D721Med (cell line): ENCODE measurements around the gene ARHGAP6.

Experiments used
- DNase-seq: peaks from one replicate; pipeline ENCODE4 v3.0.0; 2011; ENCODE audit warnings: low spot score; ENCODE audit not compliant: insufficient read length
- FAIRE-seq: peaks from 2 replicates; lab custom pipeline; 2011; peaks lifted over from hg19 to GRCh38; lab: Jason Lieb, UNC
- CTCF ChIP-seq: IDR thresholded peaks from 2 replicates; pipeline ENCODE4 v1.5.1; 2012; ENCODE audit warnings: mild to moderate bottlenecking, control low read depth; ENCODE audit not compliant: insufficient read depth; ENCODE audit errors: missing control alignments

ARHGAP6 gene

GRCh38 chrX:11298600-11298999, 367.1 kb downstream of the ARHGAP6 start:
- no peak for TF ChIP-seq CTCF
- no peak for DNase-seq
- FAIRE-seq, result no peak

DNA sequence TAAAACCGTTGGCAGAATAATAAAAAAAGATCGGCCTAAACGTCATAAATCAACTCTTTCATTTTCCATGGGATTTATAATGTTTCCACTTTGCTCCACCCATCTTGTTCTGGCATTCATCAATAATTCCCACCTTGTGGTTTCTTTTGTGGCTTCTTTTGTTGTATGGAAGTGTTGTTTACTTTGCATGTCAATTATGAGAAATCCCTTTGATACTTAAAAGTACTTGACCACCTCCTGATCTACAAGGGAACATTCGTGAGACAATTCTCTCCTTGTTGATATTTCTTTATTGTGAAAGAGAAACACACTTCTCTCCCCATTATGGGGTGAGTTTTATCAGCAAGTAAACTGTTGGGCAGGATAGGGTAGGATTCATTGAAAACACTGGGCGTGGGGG, 369.7 kb downstream of the ARHGAP6 start:
- FAIRE-seq (no peak), DNase-seq (no peak)
- TF ChIP-seq CTCF, result no peak

DNA sequence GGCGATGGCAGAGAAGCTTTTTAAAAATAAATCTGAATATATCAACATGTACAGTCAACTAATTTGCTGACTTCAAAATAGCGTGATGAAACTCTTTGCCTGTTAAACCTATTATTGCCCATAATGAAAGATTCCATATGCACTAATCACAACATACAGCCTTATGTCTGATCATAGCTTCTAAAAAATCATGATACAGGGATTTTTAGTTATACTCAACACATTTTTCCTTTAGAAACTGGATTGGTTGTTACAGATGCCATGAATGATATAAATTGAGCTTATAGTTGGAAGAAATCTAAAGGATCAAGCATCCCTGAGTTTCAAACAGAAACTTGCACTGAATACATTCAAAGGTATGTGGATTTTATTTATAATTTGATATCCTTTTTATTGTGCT, 372.6 kb downstream of the ARHGAP6 start, which contains the start of gene AMELX:
TSS of gene AMELX (plus strand) at position 301 of the 400 bp plus-strand sequence. CDS start 1,376 bp downstream, outside the sequence.
- FAIRE-seq (no peak), DNase-seq (no peak)
- no peak for TF ChIP-seq CTCF

DNA sequence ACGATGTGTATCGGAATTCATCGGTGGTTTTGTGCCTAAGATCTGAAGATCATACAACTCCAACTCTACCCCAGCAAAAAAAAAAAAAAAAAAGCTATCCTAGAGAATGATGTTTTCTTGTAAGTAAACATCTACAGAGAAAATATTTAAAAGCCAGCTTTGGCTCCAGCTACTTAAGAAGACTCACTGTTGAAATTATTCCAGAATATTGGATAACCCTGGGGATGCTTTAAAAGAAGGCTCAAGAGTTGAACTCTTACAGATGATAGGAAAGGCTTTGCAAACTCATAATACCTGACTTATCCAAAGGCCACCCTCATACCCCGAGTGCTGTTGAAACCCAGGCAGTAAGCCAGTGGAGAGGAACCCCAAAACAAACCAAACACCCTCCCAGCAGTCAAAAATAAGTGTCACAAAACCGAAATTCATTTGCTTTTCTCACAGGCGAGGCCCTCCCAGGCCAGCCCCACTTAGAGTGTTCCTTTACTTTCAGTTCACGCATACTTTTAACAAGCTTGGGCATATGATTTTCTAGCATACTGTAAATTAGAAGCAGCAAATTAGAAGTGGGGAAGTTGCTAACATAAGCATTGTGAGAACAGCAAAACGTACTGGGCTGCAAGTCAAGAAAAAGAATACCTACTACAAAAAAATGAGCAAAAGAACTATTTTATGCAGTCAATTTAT, 375.2 kb downstream of the ARHGAP6 start:
- no peak for TF ChIP-seq CTCF
- FAIRE-seq, result no peak
- DNase-seq, result no peak

GRCh38 chrX:11287505-11287904, 378.2 kb downstream of the ARHGAP6 start:
- FAIRE-seq (no peak), DNase-seq (no peak)
- no peak for TF ChIP-seq CTCF

DNA sequence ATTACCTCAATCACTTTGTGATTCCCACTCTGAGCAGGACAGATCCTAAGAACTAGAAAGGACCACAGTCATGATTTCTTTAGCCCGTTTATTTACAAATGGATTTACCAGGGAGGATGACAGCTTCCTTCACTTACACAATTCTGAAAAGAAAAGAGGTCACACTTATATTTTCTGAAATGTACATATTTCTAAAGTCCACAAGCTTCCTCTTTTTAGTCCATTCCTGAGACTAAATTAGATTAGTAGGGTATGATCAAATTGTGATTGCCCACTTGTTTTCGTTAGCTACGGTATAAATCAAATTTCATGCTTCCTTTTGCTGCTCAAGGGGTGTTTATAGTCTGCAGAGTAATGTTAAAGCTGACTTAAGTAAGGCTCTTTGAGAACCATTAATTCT, 380.1 kb downstream of the ARHGAP6 start:
- no peak for FAIRE-seq
- DNase-seq, result no peak
- TF ChIP-seq CTCF, result no peak

DNA sequence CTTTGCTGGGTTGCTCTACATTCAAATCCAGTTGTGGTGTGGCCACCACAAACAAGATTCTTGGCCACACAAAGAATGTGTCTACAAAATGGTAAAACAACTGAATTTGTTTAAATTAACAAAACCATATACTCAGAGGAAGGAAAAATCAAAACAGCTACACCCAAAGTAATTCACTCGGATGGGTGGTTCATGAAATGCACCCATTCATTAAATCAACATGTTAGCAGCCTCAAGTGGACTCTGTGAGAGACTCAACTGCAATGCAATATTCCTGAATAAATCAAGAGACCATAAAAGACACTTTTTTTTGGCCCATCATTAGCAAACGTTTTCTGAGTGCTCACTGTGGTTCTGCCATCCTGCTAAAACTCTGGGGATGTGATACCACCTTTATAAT, 383.7 kb downstream of the ARHGAP6 start:
- FAIRE-seq (no peak), DNase-seq (no peak)
- no peak for TF ChIP-seq CTCF
